IPS-20b (cell line): ENCODE results near the gene POFUT2.

Experiments
- H3K27ac ChIP-seq: one replicate; pipeline ENCODE4 v1.5.1; 2013; ENCODE audit warnings: low read length
- H3K27me3 ChIP-seq: 2 replicates; pipeline ENCODE4 v1.6.1; 2013; ENCODE audit warnings: mild to moderate bottlenecking, low read length, inconsistent platforms; ENCODE audit not compliant: insufficient read depth
- H3K36me3 ChIP-seq: 2 replicates; pipeline ENCODE4 v1.6.1; 2013; ENCODE audit warnings: low read depth, mild to moderate bottlenecking, inconsistent platforms, low read length, moderate library complexity; ENCODE audit not compliant: insufficient read depth
- H3K4me1 ChIP-seq: 2 replicates; pipeline ENCODE4 v1.6.1; 2013; ENCODE audit warnings: mild to moderate bottlenecking, control low read depth, inconsistent platforms, low read length, moderate library complexity; ENCODE audit not compliant: insufficient read depth
- H3K4me3 ChIP-seq: 2 replicates; pipeline ENCODE4 v1.5.1; 2013; ENCODE audit warnings: mild to moderate bottlenecking, low read length, inconsistent platforms
- H3K9ac ChIP-seq: 2 replicates; pipeline ENCODE4 v1.6.1; 2013; ENCODE audit warnings: low read depth, mild to moderate bottlenecking, inconsistent platforms, low read length, moderate library complexity
- H3K9me3 ChIP-seq: 2 replicates; pipeline ENCODE4 v1.6.1; 2013; ENCODE audit warnings: mild to moderate bottlenecking, low read depth, low read length, inconsistent platforms; ENCODE audit not compliant: insufficient read depth

The POFUT2 gene

GRCh38 chr21:45258466-45258865 is 29.2 kb downstream of the POFUT2 start:
- H3K27ac ChIP-seq, result no peak overlapping the region
- no peaks in the 10 kb centered on the region for H3K27me3 ChIP-seq
- no peaks in the 10 kb centered on the region for H3K9me3 ChIP-seq
- H3K4me1 ChIP-seq, result no peaks in the 10 kb centered on the region
- H3K9ac ChIP-seq, result no peak overlapping the region
- peaks cover 11% of the 10 kb centered on the region for H3K36me3 ChIP-seq
- no peak overlapping the region for H3K4me3 ChIP-seq

GRCh38 chr21:45257673-45258341 is 29.9 kb downstream of the POFUT2 start:
- Histone ChIP-seq H3K27me3 (no peaks in the 10 kb centered on the region), H3K27ac (no peak overlapping the region), H3K4me1 (no peaks in the 10 kb centered on the region), H3K4me3 (no peak overlapping the region), H3K9me3 (no peaks in the 10 kb centered on the region), H3K9ac (no peak overlapping the region), H3K36me3 (peaks cover 5% of the 10 kb centered on the region; the same call in 1 of the 2 replicates)

GRCh38 chr21:45256912-45257672 is 30.6 kb downstream of the POFUT2 start:
- Histone ChIP-seq H3K9me3 (no peaks in the 10 kb centered on the region), H3K27me3 (no peaks in the 10 kb centered on the region), H3K9ac (no peak overlapping the region), H3K4me3 (no peak overlapping the region), H3K4me1 (no peaks in the 10 kb centered on the region), H3K27ac (no peak overlapping the region), H3K36me3 (peaks cover 4% of the 10 kb centered on the region; the same call in 1 of the 2 replicates)

GRCh38 chr21:45256021-45256911 is 31.4 kb downstream of the POFUT2 start:
- no peaks in the 10 kb centered on the region for H3K27me3 ChIP-seq
- H3K27ac ChIP-seq, result no peak overlapping the region
- H3K36me3 ChIP-seq, result no peaks in the 10 kb centered on the region
- H3K9ac ChIP-seq, result no peak overlapping the region
- no peak overlapping the region for H3K4me3 ChIP-seq
- no peaks in the 10 kb centered on the region for H3K4me1 ChIP-seq
- no peaks in the 10 kb centered on the region for H3K9me3 ChIP-seq

GRCh38 chr21:45255381-45256020 is 32.2 kb downstream of the POFUT2 start:
- no peak overlapping the region for H3K27ac ChIP-seq
- H3K4me3 ChIP-seq, result no peak overlapping the region
- no peak overlapping the region for H3K9ac ChIP-seq
- no peaks in the 10 kb centered on the region for H3K4me1 ChIP-seq
- H3K9me3 ChIP-seq, result peaks cover 4% of the 10 kb centered on the region; the same call in 1 of the 2 replicates
- no peaks in the 10 kb centered on the region for H3K36me3 ChIP-seq
- H3K27me3 ChIP-seq, result no peaks in the 10 kb centered on the region

- Histone ChIP-seq H3K4me3 (no peak overlapping the region), H3K36me3 (no peaks in the 10 kb centered on the region), H3K4me1 (no peaks in the 10 kb centered on the region), H3K9ac (no peak overlapping the region), H3K27ac (no peak overlapping the region), H3K9me3 (peaks cover 4% of the 10 kb centered on the region; the same call in 1 of the 2 replicates), H3K27me3 (no peaks in the 10 kb centered on the region)
Observed at GRCh38 chr21:45254460-45254930, 33.2 kb downstream of the POFUT2 start.

GRCh38 chr21:45253633-45254459 is 33.8 kb downstream of the POFUT2 start:
- Histone ChIP-seq H3K27ac (no peak overlapping the region), H3K4me3 (no peak overlapping the region), H3K4me1 (peaks cover 5% of the 10 kb centered on the region; the same call in 1 of the 2 replicates), H3K9ac (no peak overlapping the region), H3K9me3 (peaks cover 4% of the 10 kb centered on the region; the same call in 1 of the 2 replicates), H3K27me3 (no peaks in the 10 kb centered on the region), H3K36me3 (no peaks in the 10 kb centered on the region)

GRCh38 chr21:45253180-45253579 is 34.5 kb downstream of the POFUT2 start:
- no peaks in the 10 kb centered on the region for H3K27me3 ChIP-seq
- H3K9ac ChIP-seq, result no peak overlapping the region
- H3K9me3 ChIP-seq, result peaks cover 4% of the 10 kb centered on the region; the same call in 1 of the 2 replicates
- no peak overlapping the region for H3K27ac ChIP-seq
- H3K4me1 ChIP-seq, result peaks cover 9% of the 10 kb centered on the region; the same call in 1 of the 2 replicates
- no peaks in the 10 kb centered on the region for H3K36me3 ChIP-seq
- H3K4me3 ChIP-seq, result no peak overlapping the region

GRCh38 chr21:45252448-45252925 is 35.2 kb downstream of the POFUT2 start:
- H3K9ac ChIP-seq, result no peak overlapping the region
- no peak overlapping the region for H3K27ac ChIP-seq
- peaks cover 4% of the 10 kb centered on the region; the same call in 1 of the 2 replicates for H3K9me3 ChIP-seq
- no peaks in the 10 kb centered on the region for H3K27me3 ChIP-seq
- H3K4me3 ChIP-seq, result no peak overlapping the region
- no peaks in the 10 kb centered on the region for H3K36me3 ChIP-seq
- peaks cover 15% of the 10 kb centered on the region; the same call in 1 of the 2 replicates for H3K4me1 ChIP-seq

GRCh38 chr21:45251635-45252447 is 35.9 kb downstream of the POFUT2 start:
- H3K27ac ChIP-seq, result no peak overlapping the region
- H3K9me3 ChIP-seq, result peaks cover 4% of the 10 kb centered on the region; the same call in 1 of the 2 replicates
- H3K9ac ChIP-seq, result no peak overlapping the region
- H3K4me3 ChIP-seq, result no peak overlapping the region
- no peaks in the 10 kb centered on the region for H3K27me3 ChIP-seq
- no peaks in the 10 kb centered on the region for H3K36me3 ChIP-seq
- peaks cover 15% of the 10 kb centered on the region; the same call in 1 of the 2 replicates for H3K4me1 ChIP-seq
